ENCODE data around the gene SPDEF.

SPDEF gene

DNA sequence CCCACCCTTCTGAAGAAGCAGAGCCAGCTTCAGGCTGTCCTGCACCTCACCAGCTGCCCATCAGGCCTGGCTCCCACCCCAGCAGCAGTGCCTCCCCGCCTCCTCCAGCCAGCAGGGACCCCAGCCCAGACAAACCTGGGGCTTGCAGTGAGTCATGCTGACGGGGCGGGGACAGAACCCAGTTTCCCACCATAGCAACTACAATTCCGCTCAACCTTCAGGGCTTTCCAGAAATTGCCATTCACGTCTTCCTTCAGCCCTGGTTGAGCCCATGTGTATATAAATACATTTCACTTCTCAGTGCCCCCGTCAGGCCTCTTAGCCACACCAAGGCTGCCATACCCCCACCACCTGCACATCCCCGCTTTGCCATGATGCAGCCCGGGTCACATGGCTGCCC lies 4.4 kb downstream of the SPDEF start:
- no peaks in the 10 kb centered on the region for H3K36me3 Mint-ChIP-seq (ENCODE audit: low read depth)
- H3K27ac Mint-ChIP-seq: no peak overlapping the region
- H3K27me3 Mint-ChIP-seq (ENCODE audit: low read depth): peaks cover 2% of the 10 kb centered on the region
- H3K4me3 Mint-ChIP-seq: no peak overlapping the region
- no peaks in the 10 kb centered on the region for H3K9me3 Mint-ChIP-seq
- no peak for DNase-seq (ENCODE audit: low spot score)
- peaks cover 13% of the 10 kb centered on the region for H3K4me1 Mint-ChIP-seq (ENCODE audit: low read depth)

DNA sequence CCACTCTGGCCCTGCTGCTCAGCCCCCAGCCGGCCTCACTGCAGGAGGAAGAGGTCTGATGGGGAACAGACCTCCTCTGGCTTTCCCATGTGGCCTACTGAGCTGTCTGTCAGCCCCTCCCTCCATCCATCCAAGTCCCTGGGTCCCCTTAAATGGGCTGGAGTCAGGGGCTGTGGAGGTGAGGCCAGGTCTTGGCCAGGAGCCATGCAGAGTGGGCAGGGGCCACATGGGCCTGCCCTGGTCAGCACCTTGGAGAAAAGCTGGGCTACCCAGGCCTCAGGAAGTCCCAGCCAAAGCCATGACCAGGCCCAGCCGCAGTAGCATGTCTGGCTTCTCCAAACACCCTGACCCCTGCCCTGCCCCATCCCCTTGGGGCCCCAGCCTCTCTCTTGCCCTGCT lies 6.3 kb downstream of the SPDEF start:
- DNase-seq (ENCODE audit: low spot score): no peak
- H3K36me3 Mint-ChIP-seq (ENCODE audit: low read depth): no peaks in the 10 kb centered on the region
- no peaks in the 10 kb centered on the region for H3K9me3 Mint-ChIP-seq
- no peak overlapping the region for H3K27ac Mint-ChIP-seq
- H3K27me3 Mint-ChIP-seq (ENCODE audit: low read depth): peaks cover 2% of the 10 kb centered on the region
- peaks cover 9% of the 10 kb centered on the region for H3K4me1 Mint-ChIP-seq (ENCODE audit: low read depth)
- no peak overlapping the region for H3K4me3 Mint-ChIP-seq

DNA sequence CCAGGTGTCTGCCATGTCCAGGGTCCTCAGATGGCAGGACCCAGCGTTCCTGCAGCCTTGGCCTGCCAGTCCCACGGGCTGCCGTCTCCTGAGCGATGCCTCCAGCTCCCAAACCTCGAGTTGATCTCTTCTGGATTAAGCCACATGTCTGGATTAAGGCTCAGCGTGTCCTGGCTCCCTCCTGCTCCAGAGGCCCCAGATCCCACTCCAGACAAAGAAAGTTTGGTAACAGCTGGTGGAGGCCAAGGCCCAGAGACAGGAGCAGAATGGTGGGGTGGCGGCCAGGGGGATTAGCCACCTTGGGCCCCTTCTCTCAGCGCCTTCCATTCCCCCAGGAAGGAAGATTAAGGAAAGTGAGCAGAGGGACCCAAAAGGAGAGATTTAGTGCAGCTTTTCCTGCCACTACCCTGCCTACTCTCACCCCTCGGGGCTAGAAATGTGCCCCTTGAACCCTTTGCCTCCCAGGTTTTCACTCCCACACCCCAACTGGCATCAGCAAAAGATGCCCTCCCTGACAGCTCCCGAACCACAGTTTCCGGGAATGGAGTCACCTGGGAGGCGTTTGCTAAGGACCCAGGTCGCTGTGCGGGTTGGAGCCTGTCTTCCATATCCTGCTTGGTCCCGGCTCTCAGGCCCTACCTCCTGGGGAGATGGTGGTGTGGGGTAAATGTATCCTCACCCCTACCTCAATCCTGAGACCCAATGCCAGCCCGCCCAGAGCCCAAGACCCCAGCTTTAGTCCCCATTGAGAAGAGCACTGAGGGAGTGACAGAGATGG lies 6.9 kb downstream of the SPDEF start:
- no peak overlapping the region for H3K4me3 Mint-ChIP-seq
- no peaks in the 10 kb centered on the region for H3K36me3 Mint-ChIP-seq (ENCODE audit: low read depth)
- peaks cover 5% of the 10 kb centered on the region for H3K4me1 Mint-ChIP-seq (ENCODE audit: low read depth)
- no peaks in the 10 kb centered on the region for H3K9me3 Mint-ChIP-seq
- H3K27ac Mint-ChIP-seq: no peak overlapping the region
- no peak for DNase-seq (ENCODE audit: low spot score)
- H3K27me3 Mint-ChIP-seq (ENCODE audit: low read depth): peaks cover 2% of the 10 kb centered on the region

DNA sequence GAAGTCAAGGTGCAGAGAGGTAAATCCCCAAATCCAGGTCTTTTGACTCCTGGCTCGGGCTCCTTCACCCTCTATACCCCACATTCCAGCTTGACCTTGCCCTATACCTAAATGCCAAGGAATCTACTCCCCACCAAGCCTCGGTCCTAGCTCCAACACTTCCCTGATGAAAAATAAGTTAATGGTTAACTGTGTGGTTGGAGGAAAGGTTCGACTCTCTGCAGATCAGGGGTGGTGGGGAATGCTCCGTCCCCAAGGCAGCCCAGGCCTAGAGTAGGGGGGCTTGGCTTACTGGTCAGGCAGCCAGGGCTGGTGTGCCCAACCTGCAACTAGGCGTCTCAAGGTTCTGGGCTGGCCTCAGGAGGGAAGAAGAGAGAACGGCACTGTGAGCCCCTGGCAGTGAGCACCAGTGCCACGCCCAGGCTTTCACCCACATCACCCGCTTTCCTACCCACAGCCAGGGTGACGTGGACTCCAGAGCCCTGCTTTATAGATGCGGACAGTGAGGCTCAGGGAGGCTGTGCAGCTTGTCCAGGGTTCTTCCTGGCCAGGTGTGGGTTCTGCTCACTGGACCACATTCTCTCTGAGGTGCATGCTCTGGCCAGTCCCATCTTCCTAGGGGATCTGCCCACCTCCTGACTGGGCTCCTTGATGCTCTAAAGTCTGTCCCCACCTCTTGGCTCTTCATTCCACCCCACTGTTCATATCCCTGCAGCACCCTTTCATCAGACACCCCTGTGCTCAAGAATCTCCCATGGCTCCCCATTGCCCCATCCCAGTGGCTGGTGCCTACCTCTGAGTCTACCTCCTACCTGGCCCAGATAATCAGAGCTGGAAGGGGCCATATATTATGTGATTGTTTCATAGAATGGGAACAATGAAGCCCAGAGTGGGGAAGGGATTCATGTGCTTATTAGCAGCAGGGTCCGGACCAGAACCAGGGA lies 8.2 kb downstream of the SPDEF start:
- no peak for DNase-seq (ENCODE audit: low spot score)
- Mint-ChIP-seq H3K4me1 (ENCODE audit: low read depth) (no peaks in the 10 kb centered on the region), H3K27ac (no peak overlapping the region), H3K36me3 (ENCODE audit: low read depth) (no peaks in the 10 kb centered on the region), H3K9me3 (no peaks in the 10 kb centered on the region), H3K4me3 (no peak overlapping the region), H3K27me3 (ENCODE audit: low read depth) (peaks cover 2% of the 10 kb centered on the region)

DNA sequence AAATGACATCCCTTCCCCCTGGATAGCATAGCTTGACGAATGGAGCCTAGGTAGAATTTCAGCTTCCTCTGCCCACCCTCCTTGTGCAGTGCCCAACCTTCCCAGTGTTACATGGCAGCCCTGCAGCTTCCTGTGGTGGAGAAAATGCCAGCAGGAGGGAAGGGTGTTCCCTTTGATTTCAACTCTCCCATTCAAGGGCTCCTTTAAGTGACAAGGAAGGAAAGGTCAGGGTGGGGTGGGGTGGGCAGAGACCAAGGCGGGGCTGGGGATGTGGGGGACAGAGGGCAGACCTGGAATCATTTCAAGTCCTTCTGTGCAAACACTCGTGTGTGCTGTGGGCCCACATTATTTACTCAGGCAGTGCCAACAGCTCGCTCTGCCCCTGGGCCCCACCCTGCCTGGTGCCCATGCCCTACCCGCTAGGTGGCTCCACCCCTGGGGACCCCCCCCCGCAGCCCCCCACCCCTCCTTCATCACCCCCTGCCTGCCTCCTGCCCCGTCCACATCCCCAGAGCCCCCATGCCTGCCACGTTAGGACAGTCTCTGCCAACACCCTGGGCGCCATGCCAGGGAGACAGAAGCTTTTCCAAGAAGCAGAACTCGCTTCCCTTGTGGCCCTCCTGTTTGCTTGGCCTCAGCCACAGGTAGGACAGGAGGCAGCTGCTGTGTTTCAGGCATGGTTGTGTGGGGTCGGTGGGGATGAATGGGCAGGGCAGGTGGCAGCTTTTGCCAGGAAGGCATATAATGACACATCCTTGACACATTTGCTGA lies 9.4 kb downstream of the SPDEF start:
- H3K36me3 Mint-ChIP-seq (ENCODE audit: low read depth): no peaks in the 10 kb centered on the region
- H3K4me3 Mint-ChIP-seq: no peak overlapping the region
- H3K27ac Mint-ChIP-seq: no peak overlapping the region
- no peaks in the 10 kb centered on the region for H3K4me1 Mint-ChIP-seq (ENCODE audit: low read depth)
- H3K9me3 Mint-ChIP-seq: no peaks in the 10 kb centered on the region
- DNase-seq (ENCODE audit: low spot score): no peak
- peaks cover 2% of the 10 kb centered on the region for H3K27me3 Mint-ChIP-seq (ENCODE audit: low read depth)

DNA sequence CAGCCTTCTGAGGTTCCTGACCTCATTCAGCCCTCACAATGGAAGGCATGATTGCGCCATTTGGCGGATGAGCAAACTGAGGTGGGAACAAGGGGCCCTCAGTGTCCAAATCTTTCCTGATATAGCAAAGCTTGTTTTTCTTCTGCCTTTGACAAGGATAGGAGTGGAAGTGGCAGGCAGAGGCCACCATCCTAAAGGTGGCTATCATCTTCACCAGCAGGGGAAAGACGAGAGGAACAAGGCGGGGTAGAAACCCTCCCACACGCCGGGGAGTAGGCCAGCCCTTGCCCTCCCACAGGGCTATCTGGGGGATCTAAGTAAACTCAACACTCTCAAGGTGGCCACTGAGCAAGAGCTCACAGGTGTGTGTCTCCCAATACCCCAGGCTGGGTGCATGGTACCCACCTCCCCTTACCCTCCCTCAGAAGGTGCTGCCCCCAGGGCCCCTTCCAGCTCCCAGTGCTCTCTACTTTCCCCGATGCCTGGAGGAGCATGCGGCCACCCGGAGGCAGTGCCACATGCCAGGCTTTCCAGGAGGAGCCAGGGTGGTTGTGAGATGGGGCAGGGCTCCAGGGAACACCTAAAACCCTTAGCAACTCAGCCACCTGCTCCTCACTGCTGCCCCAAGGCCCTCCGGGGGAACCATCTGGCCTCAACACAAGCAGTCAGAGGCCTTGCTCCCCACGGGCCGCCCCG lies 11.2 kb downstream of the SPDEF start:
- no peak overlapping the region for H3K27ac Mint-ChIP-seq
- no peaks in the 10 kb centered on the region for H3K9me3 Mint-ChIP-seq
- H3K36me3 Mint-ChIP-seq (ENCODE audit: low read depth): no peaks in the 10 kb centered on the region
- H3K4me3 Mint-ChIP-seq: no peak overlapping the region
- no peaks in the 10 kb centered on the region for H3K4me1 Mint-ChIP-seq (ENCODE audit: low read depth)
- peaks cover 2% of the 10 kb centered on the region for H3K27me3 Mint-ChIP-seq (ENCODE audit: low read depth)
- DNase-seq (ENCODE audit: low spot score): no peak

DNA sequence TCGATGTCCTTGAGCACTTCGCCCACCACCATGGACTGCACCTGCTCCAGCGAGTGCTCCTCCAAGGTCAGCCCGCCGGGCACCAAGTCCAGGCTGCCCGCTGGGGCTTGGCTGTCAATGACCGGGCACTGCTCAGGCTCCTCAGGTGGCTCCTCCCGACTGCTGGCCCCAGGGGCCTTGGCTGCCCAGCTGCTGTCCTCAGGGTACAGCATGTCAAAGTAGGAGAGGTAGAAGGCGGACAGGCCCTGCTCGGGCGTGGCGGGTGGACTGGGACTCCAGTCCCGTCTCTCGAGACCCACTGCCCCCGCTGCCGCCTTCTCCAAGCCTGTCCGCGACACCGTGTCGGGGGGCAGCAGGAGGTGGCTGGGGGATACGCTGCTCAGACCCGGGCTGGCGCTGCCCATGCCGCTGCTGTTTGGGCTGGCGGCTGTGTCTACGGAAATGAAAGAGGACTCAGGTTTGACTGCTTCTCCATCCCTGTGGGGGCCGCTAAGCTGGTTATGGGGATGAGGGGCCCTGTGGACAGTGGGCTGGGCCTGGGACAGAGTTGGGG lies 12.0 kb downstream of the SPDEF start:
- no peaks in the 10 kb centered on the region for H3K4me1 Mint-ChIP-seq (ENCODE audit: low read depth)
- H3K9me3 Mint-ChIP-seq: no peaks in the 10 kb centered on the region
- peaks cover 2% of the 10 kb centered on the region for H3K27me3 Mint-ChIP-seq (ENCODE audit: low read depth)
- no peak overlapping the region for H3K4me3 Mint-ChIP-seq
- H3K27ac Mint-ChIP-seq: no peak overlapping the region
- H3K36me3 Mint-ChIP-seq (ENCODE audit: low read depth): no peaks in the 10 kb centered on the region
- DNase-seq (ENCODE audit: low spot score): no peak

DNA sequence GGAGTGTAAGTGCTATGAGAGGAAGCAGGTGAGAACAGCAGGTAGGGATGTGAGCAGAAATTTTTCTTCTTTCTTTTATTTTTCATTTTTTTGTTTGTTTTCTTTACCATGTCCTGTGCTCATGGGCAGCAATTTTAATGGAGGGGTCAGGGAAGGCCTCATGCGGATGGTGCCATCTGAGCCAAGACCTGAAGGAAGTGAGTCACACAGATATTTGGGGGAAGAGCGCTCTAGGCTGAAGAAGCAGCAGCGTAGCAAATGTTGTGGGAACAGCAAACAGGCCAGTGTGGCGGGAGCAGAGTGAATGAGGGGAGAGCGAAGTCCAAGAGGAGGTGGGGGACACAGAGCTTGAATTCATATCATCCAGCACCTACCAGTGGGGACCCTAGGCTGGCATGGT lies 12.7 kb downstream of the SPDEF start:
- DNase-seq (ENCODE audit: low spot score): no peak
- Mint-ChIP-seq H3K36me3 (ENCODE audit: low read depth) (no peaks in the 10 kb centered on the region), H3K4me3 (no peak overlapping the region), H3K27me3 (ENCODE audit: low read depth) (peaks cover 2% of the 10 kb centered on the region), H3K4me1 (ENCODE audit: low read depth) (no peaks in the 10 kb centered on the region), H3K27ac (no peak overlapping the region), H3K9me3 (no peaks in the 10 kb centered on the region)

DNA sequence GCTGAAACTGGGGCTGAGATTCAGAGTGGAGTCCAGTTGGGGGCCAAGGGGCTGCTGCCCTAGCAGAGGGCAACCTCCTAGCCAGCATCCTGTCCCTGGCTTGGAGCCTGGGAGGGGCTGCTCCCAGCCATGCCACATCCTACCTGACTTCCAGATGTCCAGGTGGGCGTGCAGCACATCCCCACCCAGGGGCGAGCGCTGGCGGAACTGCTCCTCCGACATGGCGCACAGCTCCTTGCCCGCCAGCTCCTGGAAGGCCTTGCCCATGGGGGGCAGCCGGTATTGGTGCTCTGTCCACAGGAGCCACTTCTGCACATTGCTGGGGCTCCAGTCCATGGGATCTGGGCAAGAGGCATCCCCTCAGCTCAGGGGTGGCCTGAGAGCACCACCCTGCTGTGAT lies 15.3 kb downstream of the SPDEF start:
- Mint-ChIP-seq H3K4me1 (ENCODE audit: low read depth) (no peaks in the 10 kb centered on the region), H3K27ac (no peak overlapping the region), H3K4me3 (no peak overlapping the region), H3K9me3 (no peaks in the 10 kb centered on the region), H3K27me3 (ENCODE audit: low read depth) (no peaks in the 10 kb centered on the region), H3K36me3 (ENCODE audit: low read depth) (no peaks in the 10 kb centered on the region)
- no peak for DNase-seq (ENCODE audit: low spot score)

DNA sequence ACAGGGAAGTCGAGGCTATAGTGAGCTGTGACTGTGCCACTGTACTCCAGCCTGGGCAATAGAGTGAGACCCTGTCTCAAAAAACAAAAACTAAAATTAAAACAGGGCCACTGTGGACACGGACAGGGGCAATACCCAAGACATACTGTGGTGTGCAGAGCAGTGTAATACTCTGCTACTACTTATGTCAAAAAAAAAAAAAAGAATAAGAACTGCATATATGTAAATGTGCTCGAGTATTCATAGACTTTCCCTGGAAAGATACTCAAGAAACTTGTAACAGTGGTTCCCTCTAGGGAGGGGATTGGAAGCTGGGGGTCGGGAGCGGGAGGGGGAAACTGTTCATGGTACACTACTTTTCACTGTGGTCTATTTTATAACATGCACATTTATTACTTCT lies 15.9 kb downstream of the SPDEF start:
- no peak overlapping the region for H3K27ac Mint-ChIP-seq

DNA sequence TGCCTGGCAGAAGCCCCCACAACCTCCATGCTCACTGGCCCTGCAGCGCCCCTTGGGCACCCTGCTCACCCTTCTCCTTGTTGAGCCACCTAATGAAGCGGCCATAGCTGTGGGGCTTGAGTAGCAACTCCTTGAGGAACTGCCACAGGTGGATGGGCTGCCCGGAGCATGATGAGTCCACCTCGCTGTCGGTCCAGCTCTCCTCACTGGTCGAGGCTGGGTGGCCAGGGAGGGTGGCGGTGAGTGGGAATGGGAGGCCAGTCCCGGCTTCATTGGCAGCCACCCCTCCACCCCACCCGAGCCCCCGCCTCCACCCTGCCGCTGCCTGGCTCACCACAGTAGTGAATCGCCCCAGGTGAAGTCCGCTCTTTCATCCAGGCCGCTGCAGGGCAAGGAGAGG lies 16.9 kb downstream of the SPDEF start:
- no peak overlapping the region for H3K4me3 Mint-ChIP-seq
- no peaks in the 10 kb centered on the region for H3K27me3 Mint-ChIP-seq (ENCODE audit: low read depth)
- no peaks in the 10 kb centered on the region for H3K9me3 Mint-ChIP-seq
- no peak overlapping the region for H3K27ac Mint-ChIP-seq
- no peaks in the 10 kb centered on the region for H3K4me1 Mint-ChIP-seq (ENCODE audit: low read depth)
- H3K36me3 Mint-ChIP-seq (ENCODE audit: low read depth): no peaks in the 10 kb centered on the region
- DNase-seq (ENCODE audit: low spot score): no peak

More for the DNA sequence above, 15.9 kb downstream of the SPDEF start:
- Mint-ChIP-seq H3K27me3 (ENCODE audit: low read depth) (no peaks in the 10 kb centered on the region), H3K36me3 (ENCODE audit: low read depth) (no peaks in the 10 kb centered on the region), H3K4me1 (ENCODE audit: low read depth) (no peaks in the 10 kb centered on the region), H3K4me3 (no peak overlapping the region), H3K9me3 (no peaks in the 10 kb centered on the region)
- no peak for DNase-seq (ENCODE audit: low spot score)

DNA sequence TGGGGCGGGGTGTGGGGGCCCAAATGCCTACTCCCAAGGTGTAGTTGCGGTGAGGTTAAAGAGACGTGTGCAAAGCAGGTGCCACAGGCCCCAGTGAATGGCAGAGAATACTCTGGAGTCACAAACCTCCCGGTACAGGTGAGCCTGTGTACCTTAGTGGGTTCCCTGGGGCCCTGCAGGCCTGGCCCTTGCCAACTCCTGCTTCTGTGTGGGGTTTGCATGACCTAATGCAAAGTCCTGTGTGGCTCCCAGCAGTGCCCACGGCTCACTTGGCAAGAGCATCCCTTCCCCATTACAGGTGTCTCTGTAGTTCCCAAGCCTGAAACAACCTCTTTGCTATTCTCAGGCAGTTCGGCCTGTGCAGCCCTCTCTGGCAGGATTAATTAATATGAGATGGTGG lies 17.5 kb downstream of the SPDEF start:
- H3K36me3 Mint-ChIP-seq (ENCODE audit: low read depth): no peaks in the 10 kb centered on the region
- no peaks in the 10 kb centered on the region for H3K9me3 Mint-ChIP-seq
- no peaks in the 10 kb centered on the region for H3K4me1 Mint-ChIP-seq (ENCODE audit: low read depth)
- DNase-seq (ENCODE audit: low spot score): no peak
- H3K27me3 Mint-ChIP-seq (ENCODE audit: low read depth): no peaks in the 10 kb centered on the region
- no peak overlapping the region for H3K27ac Mint-ChIP-seq
- no peak overlapping the region for H3K4me3 Mint-ChIP-seq

DNA sequence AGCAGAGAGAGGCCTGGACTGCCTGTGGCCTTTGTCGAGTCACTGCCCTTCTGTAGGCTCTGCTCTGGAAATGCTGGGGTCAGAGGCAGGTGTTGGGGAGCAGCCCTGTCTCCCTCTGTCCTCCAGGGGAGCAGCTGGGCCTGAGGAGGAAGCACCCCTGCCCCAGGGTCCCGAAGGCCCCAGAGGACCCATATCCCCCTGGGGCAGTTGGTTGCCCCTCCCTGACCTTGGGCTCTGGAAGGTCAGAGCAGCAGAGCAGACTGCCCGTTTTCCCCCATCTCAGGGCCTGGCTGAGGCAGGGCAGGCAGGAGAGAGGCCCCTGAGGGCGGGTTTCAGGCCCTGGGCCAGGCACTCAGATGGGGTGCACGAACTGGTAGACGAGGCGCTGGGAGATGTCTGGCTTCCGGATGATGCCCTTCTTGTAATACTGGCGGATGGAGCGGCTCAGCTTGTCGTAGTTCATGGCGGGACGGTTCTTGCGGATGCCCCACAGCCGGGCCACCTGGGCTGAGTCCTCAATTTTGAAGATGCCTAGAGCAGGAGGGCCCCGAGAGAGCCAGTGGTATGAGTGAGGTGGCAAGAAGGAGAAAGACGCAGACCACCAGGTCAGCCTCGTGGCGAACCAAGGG lies 18.1 kb downstream of the SPDEF start:
- H3K4me1 Mint-ChIP-seq (ENCODE audit: low read depth): no peaks in the 10 kb centered on the region
- H3K27me3 Mint-ChIP-seq (ENCODE audit: low read depth): no peaks in the 10 kb centered on the region
- H3K27ac Mint-ChIP-seq: no peak overlapping the region
- H3K36me3 Mint-ChIP-seq (ENCODE audit: low read depth): no peaks in the 10 kb centered on the region
- DNase-seq (ENCODE audit: low spot score): no peak
- H3K9me3 Mint-ChIP-seq: no peaks in the 10 kb centered on the region
- no peak overlapping the region for H3K4me3 Mint-ChIP-seq

Data from T-helper 2 cell treated with Interferon-gamma antibody and Interleukin-4, amounts not matched to agents 5 μg/mL and 100 μg/mL, for 36 hours (primary cell).